HG03159 (cell line): ENCODE data around the gene IGF1.

Experiments used
- ATAC-seq: cut with Tn5 transposase; IDR thresholded peaks from one replicate; pipeline ENCODE4 v1.9.1; 2021; ENCODE audit warnings: mild to moderate bottlenecking, moderate library complexity; ENCODE audit not compliant: unreplicated experiment

IGF1 gene

GRCh38 chr12:102498471-102498870 is 18.1 kb upstream of the IGF1 start:
- ATAC-seq: no peak

- no peak for ATAC-seq
Observed at GRCh38 chr12:102497743-102498142, 17.4 kb upstream of the IGF1 start.

- ATAC-seq: no peak
Observed at GRCh38 chr12:102496591-102496990, 16.2 kb upstream of the IGF1 start.

- no peak for ATAC-seq
Observed at GRCh38 chr12:102487226-102487625, 6.9 kb upstream of the IGF1 start.

GRCh38 chr12:102486153-102486552 is 5.8 kb upstream of the IGF1 start:
- no peak for ATAC-seq

- peak; percentile 58 for ATAC-seq
Observed at GRCh38 chr12:102484428-102484958, 4.1 kb upstream of the IGF1 start.

GRCh38 chr12:102484017-102484416 is 3.7 kb upstream of the IGF1 start:
- no peak for ATAC-seq

GRCh38 chr12:102483466-102483865 is 3.1 kb upstream of the IGF1 start:
- peak; percentile 62 for ATAC-seq

- no peak for ATAC-seq
Observed at GRCh38 chr12:102481705-102482425, 1.5 kb upstream of the IGF1 start.

GRCh38 chr12:102479939-102480338 is 424 bp downstream of the IGF1 start:
- no peak for ATAC-seq

GRCh38 chr12:102479099-102479885 is 1.1 kb downstream of the IGF1 start:
- ATAC-seq: peak; percentile 33

GRCh38 chr12:102478405-102479098 is 1.8 kb downstream of the IGF1 start:
- peak; percentile 57 for ATAC-seq

- no peak for ATAC-seq
Observed at GRCh38 chr12:102475355-102475754, 5.0 kb downstream of the IGF1 start.

GRCh38 chr12:102474438-102475064 is 5.8 kb downstream of the IGF1 start:
- no peak for ATAC-seq

- no peak for ATAC-seq
Observed at GRCh38 chr12:102472496-102472895, 7.9 kb downstream of the IGF1 start.

- no peak for ATAC-seq
Observed at GRCh38 chr12:102471556-102471955, 8.8 kb downstream of the IGF1 start.

- no peak for ATAC-seq
Observed at GRCh38 chr12:102470945-102471344, 9.4 kb downstream of the IGF1 start.

- no peak for ATAC-seq
Observed at GRCh38 chr12:102468261-102468915, 12.0 kb downstream of the IGF1 start.

GRCh38 chr12:102465762-102466560 is 14.4 kb downstream of the IGF1 start:
- no peak for ATAC-seq
